ENCODE results near the gene UBE2R2. TPM values are rescaled to one million over a fixed set of nuclear protein-coding genes. Genes with fewer than 3 reads are reported as not detected.

UBE2R2 gene
- total RNA-seq, 2 donors from 2014 or later, result 44.4 to 50.1 TPM

- no peak for ATAC-seq
- H3K27ac Mint-ChIP-seq, result peak overlapping the region in 1 of 2 donors; percentile 23
- H3K36me3 Mint-ChIP-seq, result peaks cover 8 to 12% of the 10 kb centered on the region in 2 donors
- DNase-seq (ENCODE audit: low spot score in 2 of 2), result no peak
- no peaks in the 10 kb centered on the region for H3K9me3 Mint-ChIP-seq
Observed at GRCh38 chr9:33964086-33964768, 147.3 kb downstream of the UBE2R2 start.

Other genes with a start within 250 kb of the UBE2R2 start
- gene PRSS3, start 21.6 kb upstream of the UBE2R2 start, total RNA-seq, result not detected
- gene UBAP2, start 231.7 kb downstream of the UBE2R2 start, total RNA-seq, result 10 to 100 TPM; 48.2 to 50.3 TPM